Liver (tissue), 9 donors: ENCODE results near the gene ANKLE1. TPM values are rescaled to one million over a fixed set of nuclear protein-coding genes. Genes with fewer than 3 reads are reported as not detected.

Source experiments
- DNase-seq: peaks from one replicate; pipeline ENCODE4 v3.0.0-alpha.2; 2017; ENCODE audit warnings: low spot score
- H3K27ac ChIP-seq, 2 donors: one replicate each; pipeline ENCODE4 v1.7.0; 2013; ENCODE audit warnings: inconsistent platforms in 2 of 2, low read length in 2 of 2, control low read depth in 1 of 2, low read depth in 1 of 2, mild to moderate bottlenecking in 1 of 2
- H3K27me3 ChIP-seq, 4 donors: one replicate each; pipeline versions ENCODE4 v1.6.1 to v1.7.0; 2013; ENCODE audit warnings: low read length in 3 of 4, inconsistent platforms in 1 of 4, mild to moderate bottlenecking in 1 of 4, moderate library complexity in 1 of 4; ENCODE audit not compliant: control insufficient read depth in 4 of 4, insufficient read depth in 4 of 4
- H3K36me3 ChIP-seq, 4 donors: one replicate each; pipeline versions ENCODE4 v1.6.1 to v1.7.0; 2013; ENCODE audit warnings: low read length in 3 of 4, mild to moderate bottlenecking in 3 of 4, low read depth in 1 of 4, moderate library complexity in 1 of 4; ENCODE audit not compliant: control insufficient read depth in 4 of 4, insufficient read depth in 3 of 4
- H3K4me1 ChIP-seq, 4 donors: one replicate each; pipeline versions ENCODE4 v1.6.1 to v1.7.0; 2013; ENCODE audit warnings: low read length in 3 of 4, mild to moderate bottlenecking in 3 of 4, moderate library complexity in 1 of 4; ENCODE audit not compliant: control insufficient read depth in 4 of 4, insufficient read depth in 4 of 4
- H3K4me3 ChIP-seq, 3 donors: one replicate each; pipeline versions ENCODE4 v1.6.1 to v1.7.0; 2013; ENCODE audit warnings: low read length in 3 of 3, control low read depth in 1 of 3, low read depth in 1 of 3, mild to moderate bottlenecking in 1 of 3
- H3K9ac ChIP-seq, 2 donors: one replicate each; pipeline ENCODE4 v1.7.0; 2013; ENCODE audit warnings: low read length in 2 of 2, mild to moderate bottlenecking in 2 of 2, moderate library complexity in 2 of 2, control low read depth in 1 of 2, low read depth in 1 of 2
- H3K9me3 ChIP-seq, 4 donors: one replicate each; pipeline versions ENCODE4 v1.6.1 to v1.7.0; 2013; ENCODE audit warnings: low read length in 3 of 4; ENCODE audit not compliant: control insufficient read depth in 4 of 4
- FOXA1 ChIP-seq: IDR thresholded peaks from 2 replicates; pipeline ENCODE4 v1.6.1; 2016; ENCODE audit warnings: antibody characterized with exemption
- FOXA2 ChIP-seq: IDR thresholded peaks from 2 replicates; pipeline ENCODE4 v1.6.1; 2016; ENCODE audit warnings: antibody characterized with exemption
- GABPA ChIP-seq, 2 donors: IDR thresholded peaks in 1 of 2; conservative IDR thresholded peaks in 1 of 2; 2 replicates each; pipeline ENCODE4 v1.6.1; 2016; ENCODE audit warnings: antibody characterized with exemption in 2 of 2, mild to moderate bottlenecking in 1 of 2, moderate library complexity in 1 of 2
- HNF4G ChIP-seq: IDR thresholded peaks from 2 replicates; pipeline ENCODE4 v1.6.1; 2016; ENCODE audit warnings: antibody characterized with exemption
- JUND ChIP-seq, 2 donors: IDR thresholded peaks; 2 replicates each; pipeline ENCODE4 v1.6.1; 2016; ENCODE audit warnings: antibody characterized with exemption in 2 of 2
- MAX ChIP-seq: IDR thresholded peaks from 2 replicates; pipeline ENCODE4 v1.6.1; 2016; ENCODE audit warnings: antibody characterized with exemption
- NR2F2 ChIP-seq: IDR thresholded peaks from 2 replicates; pipeline ENCODE4 v1.6.1; 2016; ENCODE audit warnings: antibody characterized with exemption
- RAD21 ChIP-seq, 2 donors: IDR thresholded peaks; 2 replicates each; pipeline ENCODE4 v1.6.1; 2016; ENCODE audit warnings: antibody characterized with exemption in 2 of 2, mild to moderate bottlenecking in 2 of 2
- TAF1 ChIP-seq: conservative IDR thresholded peaks from 2 replicates; pipeline ENCODE4 v1.6.1; 2016; ENCODE audit warnings: antibody characterized with exemption, mild to moderate bottlenecking
- YY1 ChIP-seq: IDR thresholded peaks from 2 replicates; pipeline ENCODE4 v1.6.1; 2016; ENCODE audit warnings: antibody characterized with exemption, mild to moderate bottlenecking
- WGBS: extraction: QIAGEN DNeasy Blood & Tissue Kit; methylation state at CpG from one replicate; pipeline ENCODE4 v1.1.7; 2013; 5-methylcytosine and 5-hydroxymethylcytosine counted together
- polyA plus RNA-seq, 2 donors: library from polyadenylated mRNA; stranded (reverse) in 1 of 2; unstranded in 1 of 2; fragments of 200-250 nt in 1 of 2; fragments of >200 nt in 1 of 2; fragmentation: Nextera tagmentation in 1 of 2; extraction: Ambion mirVana in 1 of 2; gene quantifications; one replicate each; pipeline versions ENCODE4 v1.2.1 to v1.2.3, GENCODE V29; 2013 to 2015
- total RNA-seq, 2 donors: library from RNA; depleted of rRNA; stranded (reverse); fragments of >200 nt; gene quantifications; one replicate each; pipeline ENCODE4 v1.2.3, GENCODE V29; 2014
- TF ChIP-seq, protein P1 (sequence below): IDR thresholded peaks from 2 replicates; pipeline ENCODE4 v1.6.1; 2016; ENCODE audit warnings: antibody characterized with exemption, mild to moderate bottlenecking
- TF ChIP-seq, protein P2 (sequence below): fragments of 150-350 bp; IDR thresholded peaks from 2 replicates; pipeline ENCODE4 v1.5.1; 2017; ENCODE audit warnings: improper control_type of control experiment, low read depth, low read length; ENCODE audit not compliant: missing input control
- donor health status: healthy.
- donor health status: healthy.
- donor health status: healthy.
- donor health status: healthy.
- donor health status: healthy.

The ANKLE1 gene
- total and polyA plus RNA-seq, 4 donors, result 0.10 to 43.2 (median 0.29) TPM

DNA sequence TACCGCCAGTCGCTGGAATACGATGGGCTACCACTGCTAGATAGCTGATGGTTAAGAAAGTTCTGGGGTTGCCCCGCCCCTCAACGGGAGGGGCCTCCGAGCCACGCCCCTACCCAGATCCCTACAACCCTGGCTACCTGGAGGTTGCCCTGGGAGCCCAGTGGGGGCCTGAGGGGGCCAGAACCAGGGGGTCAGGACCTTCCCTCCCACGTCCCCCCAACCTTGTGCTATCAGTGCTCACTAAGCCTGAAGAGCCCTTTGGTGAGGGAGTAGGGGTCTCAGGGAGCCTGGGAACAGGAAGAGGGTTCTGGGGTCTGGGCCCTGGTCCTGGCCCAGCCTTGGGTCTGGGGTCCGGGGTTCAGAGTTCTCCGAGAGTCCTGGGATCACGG is 46.8 kb upstream of the ANKLE1 start:
- peaks cover 7 to 27% (median 16%) of the 10 kb centered on the region in 4 donors for H3K36me3 ChIP-seq
- peak overlapping the region; percentile 40 to 46 for H3K27ac ChIP-seq
- DNase-seq, result peak; percentile 79
- WGBS, result 29% methylated on average over 11 of the region's 11 CpGs
- H3K27me3 ChIP-seq, result no peaks in the 10 kb centered on the region
- peaks cover 15 to 48% (median 35%) of the 10 kb centered on the region in 4 donors for H3K4me1 ChIP-seq
- H3K4me3 ChIP-seq, result peak overlapping the region in 2 of 3 donors; percentile 23 to 51
- TF ChIP-seq MAX (no peak), FOXA1 (no peak), YY1 (no peak), TAF1 (no peak), FOXA2 (no peak), GABPA (IDR thresholded peaks at IDR 0.05 in 1 of 2, conservative IDR thresholded peaks at IDR 0.05 in 1 of 2) (no peak), NR2F2 (no peak), RAD21 (IDR thresholded peaks at IDR 0.05) (no peak), HNF4G (no peak), JUND (IDR thresholded peaks at IDR 0.05) (no peak)
- TF ChIP-seq, protein P1, sequence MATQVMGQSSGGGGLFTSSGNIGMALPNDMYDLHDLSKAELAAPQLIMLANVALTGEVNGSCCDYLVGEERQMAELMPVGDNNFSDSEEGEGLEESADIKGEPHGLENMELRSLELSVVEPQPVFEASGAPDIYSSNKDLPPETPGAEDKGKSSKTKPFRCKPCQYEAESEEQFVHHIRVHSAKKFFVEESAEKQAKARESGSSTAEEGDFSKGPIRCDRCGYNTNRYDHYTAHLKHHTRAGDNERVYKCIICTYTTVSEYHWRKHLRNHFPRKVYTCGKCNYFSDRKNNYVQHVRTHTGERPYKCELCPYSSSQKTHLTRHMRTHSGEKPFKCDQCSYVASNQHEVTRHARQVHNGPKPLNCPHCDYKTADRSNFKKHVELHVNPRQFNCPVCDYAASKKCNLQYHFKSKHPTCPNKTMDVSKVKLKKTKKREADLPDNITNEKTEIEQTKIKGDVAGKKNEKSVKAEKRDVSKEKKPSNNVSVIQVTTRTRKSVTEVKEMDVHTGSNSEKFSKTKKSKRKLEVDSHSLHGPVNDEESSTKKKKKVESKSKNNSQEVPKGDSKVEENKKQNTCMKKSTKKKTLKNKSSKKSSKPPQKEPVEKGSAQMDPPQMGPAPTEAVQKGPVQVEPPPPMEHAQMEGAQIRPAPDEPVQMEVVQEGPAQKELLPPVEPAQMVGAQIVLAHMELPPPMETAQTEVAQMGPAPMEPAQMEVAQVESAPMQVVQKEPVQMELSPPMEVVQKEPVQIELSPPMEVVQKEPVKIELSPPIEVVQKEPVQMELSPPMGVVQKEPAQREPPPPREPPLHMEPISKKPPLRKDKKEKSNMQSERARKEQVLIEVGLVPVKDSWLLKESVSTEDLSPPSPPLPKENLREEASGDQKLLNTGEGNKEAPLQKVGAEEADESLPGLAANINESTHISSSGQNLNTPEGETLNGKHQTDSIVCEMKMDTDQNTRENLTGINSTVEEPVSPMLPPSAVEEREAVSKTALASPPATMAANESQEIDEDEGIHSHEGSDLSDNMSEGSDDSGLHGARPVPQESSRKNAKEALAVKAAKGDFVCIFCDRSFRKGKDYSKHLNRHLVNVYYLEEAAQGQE, result no peak
- H3K9ac ChIP-seq, result no peak overlapping the region
- H3K9me3 ChIP-seq, result no peaks in the 10 kb centered on the region

- no peak for TF ChIP-seq TAF1
- TF ChIP-seq, protein P2, sequence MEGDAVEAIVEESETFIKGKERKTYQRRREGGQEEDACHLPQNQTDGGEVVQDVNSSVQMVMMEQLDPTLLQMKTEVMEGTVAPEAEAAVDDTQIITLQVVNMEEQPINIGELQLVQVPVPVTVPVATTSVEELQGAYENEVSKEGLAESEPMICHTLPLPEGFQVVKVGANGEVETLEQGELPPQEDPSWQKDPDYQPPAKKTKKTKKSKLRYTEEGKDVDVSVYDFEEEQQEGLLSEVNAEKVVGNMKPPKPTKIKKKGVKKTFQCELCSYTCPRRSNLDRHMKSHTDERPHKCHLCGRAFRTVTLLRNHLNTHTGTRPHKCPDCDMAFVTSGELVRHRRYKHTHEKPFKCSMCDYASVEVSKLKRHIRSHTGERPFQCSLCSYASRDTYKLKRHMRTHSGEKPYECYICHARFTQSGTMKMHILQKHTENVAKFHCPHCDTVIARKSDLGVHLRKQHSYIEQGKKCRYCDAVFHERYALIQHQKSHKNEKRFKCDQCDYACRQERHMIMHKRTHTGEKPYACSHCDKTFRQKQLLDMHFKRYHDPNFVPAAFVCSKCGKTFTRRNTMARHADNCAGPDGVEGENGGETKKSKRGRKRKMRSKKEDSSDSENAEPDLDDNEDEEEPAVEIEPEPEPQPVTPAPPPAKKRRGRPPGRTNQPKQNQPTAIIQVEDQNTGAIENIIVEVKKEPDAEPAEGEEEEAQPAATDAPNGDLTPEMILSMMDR, result peak; percentile 21
- peak in 1 of 2 donors; percentile 20 for TF ChIP-seq RAD21 (IDR thresholded peaks at IDR 0.05)
Measured at GRCh38 chr19:17235300-17235970, 46.3 kb upstream of the ANKLE1 start.

More at GRCh38 chr19:17235300-17235970, 46.3 kb upstream of the ANKLE1 start:
- no peak overlapping the region for H3K9ac ChIP-seq
- peak; percentile 71 for DNase-seq
- H3K4me3 ChIP-seq, result peak overlapping the region in 2 of 3 donors; percentile 23 to 51
- H3K4me1 ChIP-seq, result peaks cover 17 to 53% (median 40%) of the 10 kb centered on the region in 4 donors
- no peaks in the 10 kb centered on the region for H3K9me3 ChIP-seq
- 29% methylated on average over 80 of the region's 80 CpGs for WGBS
- peaks cover 7 to 27% (median 16%) of the 10 kb centered on the region in 4 donors for H3K36me3 ChIP-seq
- H3K27ac ChIP-seq, result peak overlapping the region; percentile 40 to 46
- H3K27me3 ChIP-seq, result no peaks in the 10 kb centered on the region
